ENCODE results near the gene INSYN2B. TPM values are rescaled to one million over a fixed set of nuclear protein-coding genes. Genes with fewer than 3 reads are reported as not detected.
"Not testable (repeated sequence)": the region's sequence is repeated elsewhere in the genome, so short reads cannot be mapped to it uniquely, and the experiment has no call there.

The INSYN2B gene
- polyA plus RNA-seq, 1 donor, result 0.34 TPM

GRCh38 chr5:169953196-169953595 lies 27.1 kb downstream of the INSYN2B start:
- no CpG with 5 or more reads among the region's 4 CpGs for WGBS (ENCODE audit: insufficient coverage, low lambda C conversion rate)
- H3K4me3 ChIP-seq (ENCODE audit: low read length); H3K27ac ChIP-seq (ENCODE audit: low read length); DNase-seq; H3K4me1 ChIP-seq (ENCODE audit: control insufficient read depth, insufficient read depth, low read length); H3K9me3 ChIP-seq (ENCODE audit: control insufficient read depth, low read depth, low read length); H3K36me3 ChIP-seq (ENCODE audit: control insufficient read depth, insufficient read depth, low read length); H3K27me3 ChIP-seq (ENCODE audit: control insufficient read depth, insufficient read depth, low read length): not testable (repeated sequence)

GRCh38 chr5:169950333-169950732 lies 30.0 kb downstream of the INSYN2B start:
- no peak overlapping the region for H3K27ac ChIP-seq (ENCODE audit: low read length)
- H3K4me3 ChIP-seq (ENCODE audit: low read length), result no peak overlapping the region

GRCh38 chr5:169946743-169947295 lies 33.5 kb downstream of the INSYN2B start:
- no peaks in the 10 kb centered on the region for H3K4me1 ChIP-seq (ENCODE audit: control insufficient read depth, insufficient read depth, low read length)
- no peak overlapping the region for H3K4me3 ChIP-seq (ENCODE audit: low read length)
- H3K36me3 ChIP-seq (ENCODE audit: control insufficient read depth, insufficient read depth, low read length), result no peaks in the 10 kb centered on the region
- no peak overlapping the region for H3K27ac ChIP-seq (ENCODE audit: low read length)
- H3K9me3 ChIP-seq (ENCODE audit: control insufficient read depth, low read depth, low read length), result no peaks in the 10 kb centered on the region
- no CpG with 5 or more reads among the region's 5 CpGs for WGBS (ENCODE audit: insufficient coverage, low lambda C conversion rate)
- H3K27me3 ChIP-seq (ENCODE audit: control insufficient read depth, insufficient read depth, low read length), result no peaks in the 10 kb centered on the region
- no peak for DNase-seq

More at GRCh38 chr5:169950333-169950732, 30.0 kb downstream of the INSYN2B start:
- H3K9me3 ChIP-seq (ENCODE audit: control insufficient read depth, low read depth, low read length), result no peaks in the 10 kb centered on the region
- no peak for DNase-seq
- H3K36me3 ChIP-seq (ENCODE audit: control insufficient read depth, insufficient read depth, low read length), result no peaks in the 10 kb centered on the region
- 80% methylated on average over 1 of the region's 2 CpGs for WGBS (ENCODE audit: insufficient coverage, low lambda C conversion rate)
- no peaks in the 10 kb centered on the region for H3K4me1 ChIP-seq (ENCODE audit: control insufficient read depth, insufficient read depth, low read length)
- H3K27me3 ChIP-seq (ENCODE audit: control insufficient read depth, insufficient read depth, low read length), result no peaks in the 10 kb centered on the region

GRCh38 chr5:169945831-169946261 lies 34.4 kb downstream of the INSYN2B start:
- DNase-seq, result peak; percentile 9 to 17
- no peaks in the 10 kb centered on the region for H3K4me1 ChIP-seq (ENCODE audit: control insufficient read depth, insufficient read depth, low read length)
- no peak overlapping the region for H3K4me3 ChIP-seq (ENCODE audit: low read length)
- H3K36me3 ChIP-seq (ENCODE audit: control insufficient read depth, insufficient read depth, low read length), result no peaks in the 10 kb centered on the region
- no peaks in the 10 kb centered on the region for H3K9me3 ChIP-seq (ENCODE audit: control insufficient read depth, low read depth, low read length)
- H3K27ac ChIP-seq (ENCODE audit: low read length), result no peak overlapping the region
- WGBS (ENCODE audit: insufficient coverage, low lambda C conversion rate), result no CpG with 5 or more reads among the region's 3 CpGs
- H3K27me3 ChIP-seq (ENCODE audit: control insufficient read depth, insufficient read depth, low read length), result no peaks in the 10 kb centered on the region

GRCh38 chr5:169944922-169945680 lies 35.2 kb downstream of the INSYN2B start:
- no CpG with 5 or more reads among the region's 8 CpGs for WGBS (ENCODE audit: insufficient coverage, low lambda C conversion rate)
- Histone ChIP-seq H3K4me1 (ENCODE audit: control insufficient read depth, insufficient read depth, low read length) (no peaks in the 10 kb centered on the region), H3K4me3 (ENCODE audit: low read length) (no peak overlapping the region), H3K36me3 (ENCODE audit: control insufficient read depth, insufficient read depth, low read length) (no peaks in the 10 kb centered on the region), H3K9me3 (ENCODE audit: control insufficient read depth, low read depth, low read length) (no peaks in the 10 kb centered on the region), H3K27me3 (ENCODE audit: control insufficient read depth, insufficient read depth, low read length) (no peaks in the 10 kb centered on the region), H3K27ac (ENCODE audit: low read length) (no peak overlapping the region)
- peak in 1 of 2 donors; percentile 4 for DNase-seq

- no peaks in the 10 kb centered on the region for H3K9me3 ChIP-seq (ENCODE audit: control insufficient read depth, low read depth, low read length)
- no CpG with 5 or more reads among the region's 6 CpGs for WGBS (ENCODE audit: insufficient coverage, low lambda C conversion rate)
- H3K27ac ChIP-seq (ENCODE audit: low read length), result no peak overlapping the region
- no peak overlapping the region for H3K4me3 ChIP-seq (ENCODE audit: low read length)
- H3K36me3 ChIP-seq (ENCODE audit: control insufficient read depth, insufficient read depth, low read length), result no peaks in the 10 kb centered on the region
- no peak for DNase-seq
- H3K4me1 ChIP-seq (ENCODE audit: control insufficient read depth, insufficient read depth, low read length), result no peaks in the 10 kb centered on the region
- H3K27me3 ChIP-seq (ENCODE audit: control insufficient read depth, insufficient read depth, low read length), result no peaks in the 10 kb centered on the region
Measured at GRCh38 chr5:169944115-169944514, 36.2 kb downstream of the INSYN2B start.

- Histone ChIP-seq H3K27me3 (ENCODE audit: control insufficient read depth, insufficient read depth, low read length) (no peaks in the 10 kb centered on the region), H3K36me3 (ENCODE audit: control insufficient read depth, insufficient read depth, low read length) (no peaks in the 10 kb centered on the region), H3K9me3 (ENCODE audit: control insufficient read depth, low read depth, low read length) (no peaks in the 10 kb centered on the region), H3K4me1 (ENCODE audit: control insufficient read depth, insufficient read depth, low read length) (no peaks in the 10 kb centered on the region), H3K27ac (ENCODE audit: low read length) (no peak overlapping the region), H3K4me3 (ENCODE audit: low read length) (no peak overlapping the region)
- no CpG with 5 or more reads among the region's 4 CpGs for WGBS (ENCODE audit: insufficient coverage, low lambda C conversion rate)
- DNase-seq, result no peak
Measured at GRCh38 chr5:169943026-169943425, 37.3 kb downstream of the INSYN2B start.

GRCh38 chr5:169942181-169942580 lies 38.1 kb downstream of the INSYN2B start:
- Histone ChIP-seq H3K27ac (ENCODE audit: low read length) (no peak overlapping the region), H3K9me3 (ENCODE audit: control insufficient read depth, low read depth, low read length) (no peaks in the 10 kb centered on the region), H3K4me1 (ENCODE audit: control insufficient read depth, insufficient read depth, low read length) (no peaks in the 10 kb centered on the region), H3K36me3 (ENCODE audit: control insufficient read depth, insufficient read depth, low read length) (no peaks in the 10 kb centered on the region), H3K4me3 (ENCODE audit: low read length) (no peak overlapping the region), H3K27me3 (ENCODE audit: control insufficient read depth, insufficient read depth, low read length) (no peaks in the 10 kb centered on the region)
- DNase-seq, result no peak
- WGBS (ENCODE audit: insufficient coverage, low lambda C conversion rate), result no CpG with 5 or more reads among the region's 1 CpG

- Histone ChIP-seq H3K27me3 (ENCODE audit: control insufficient read depth, insufficient read depth, low read length) (no peaks in the 10 kb centered on the region), H3K27ac (ENCODE audit: low read length) (no peak overlapping the region), H3K36me3 (ENCODE audit: control insufficient read depth, insufficient read depth, low read length) (no peaks in the 10 kb centered on the region), H3K4me1 (ENCODE audit: control insufficient read depth, insufficient read depth, low read length) (no peaks in the 10 kb centered on the region), H3K4me3 (ENCODE audit: low read length) (no peak overlapping the region), H3K9me3 (ENCODE audit: control insufficient read depth, low read depth, low read length) (no peaks in the 10 kb centered on the region)
- WGBS (ENCODE audit: insufficient coverage, low lambda C conversion rate), result 80% methylated on average over 1 of the region's 7 CpGs
- DNase-seq, result no peak
Measured at GRCh38 chr5:169941542-169941941, 38.8 kb downstream of the INSYN2B start.

GRCh38 chr5:169939731-169940130 lies 40.6 kb downstream of the INSYN2B start:
- H3K9me3 ChIP-seq (ENCODE audit: control insufficient read depth, low read depth, low read length), result no peaks in the 10 kb centered on the region
- WGBS (ENCODE audit: insufficient coverage, low lambda C conversion rate), result no CpG with 5 or more reads among the region's 2 CpGs
- no peaks in the 10 kb centered on the region for H3K27me3 ChIP-seq (ENCODE audit: control insufficient read depth, insufficient read depth, low read length)
- H3K27ac ChIP-seq (ENCODE audit: low read length), result no peak overlapping the region
- DNase-seq, result no peak
- no peaks in the 10 kb centered on the region for H3K36me3 ChIP-seq (ENCODE audit: control insufficient read depth, insufficient read depth, low read length)
- no peaks in the 10 kb centered on the region for H3K4me1 ChIP-seq (ENCODE audit: control insufficient read depth, insufficient read depth, low read length)
- no peak overlapping the region for H3K4me3 ChIP-seq (ENCODE audit: low read length)

- H3K27ac ChIP-seq (ENCODE audit: low read length), result no peak overlapping the region
- H3K36me3 ChIP-seq (ENCODE audit: control insufficient read depth, insufficient read depth, low read length), result no peaks in the 10 kb centered on the region
- no peak for DNase-seq
- H3K4me3 ChIP-seq (ENCODE audit: low read length), result no peak overlapping the region
- H3K4me1 ChIP-seq (ENCODE audit: control insufficient read depth, insufficient read depth, low read length), result no peaks in the 10 kb centered on the region
- H3K9me3 ChIP-seq (ENCODE audit: control insufficient read depth, low read depth, low read length), result no peaks in the 10 kb centered on the region
- no peaks in the 10 kb centered on the region for H3K27me3 ChIP-seq (ENCODE audit: control insufficient read depth, insufficient read depth, low read length)
- 100% methylated on average over 2 of the region's 2 CpGs for WGBS (ENCODE audit: insufficient coverage, low lambda C conversion rate)
Measured at GRCh38 chr5:169938439-169938838, 41.9 kb downstream of the INSYN2B start.
